GM23338 (cell line): ENCODE results near the gene PIK3R5. TPM values are rescaled to one million over a fixed set of nuclear protein-coding genes. Genes with fewer than 3 reads are reported as not detected.

Source experiments
- ATAC-seq: fragments of 200-7000 bp; cut with Tn5 transposase; 3 replicates; pipeline ENCODE4 v1.9.1; 2020
- DNase-seq: peaks from one replicate; pipeline ENCODE4 v3.0.0-alpha.2; 2015; ENCODE audit warnings: low spot score
- H2AFZ ChIP-seq: fragments of 200-600 bp; sonication (generic); 2 replicates; pipeline ENCODE4 v1.8.0; 2016; ENCODE audit warnings: antibody characterized with exemption, mild to moderate bottlenecking, moderate library complexity
- H3F3A ChIP-seq: fragments of 200-600 bp; sonication (generic); replicated peaks from 2 replicates; pipeline ENCODE4 v1.8.0; 2017; ENCODE audit warnings: antibody characterized with exemption, mixed run types, low read depth
- H3K27ac ChIP-seq: fragments of 200-600 bp; sonication (generic); 2 replicates; pipeline ENCODE4 v1.6.1; 2016; ENCODE audit warnings: low read depth
- H3K27me3 ChIP-seq: fragments of 200-600 bp; sonication (generic); 2 replicates; pipeline ENCODE4 v1.8.0; 2016; ENCODE audit warnings: mild to moderate bottlenecking, mixed run types, moderate library complexity; ENCODE audit not compliant: insufficient read depth
- H3K36me3 ChIP-seq: fragments of 200-600 bp; sonication (generic); 2 replicates; pipeline ENCODE4 v1.8.0; 2016; ENCODE audit warnings: mild to moderate bottlenecking; ENCODE audit not compliant: insufficient read depth
- H3K4me1 ChIP-seq: fragments of 200-600 bp; sonication (generic); 2 replicates; pipeline ENCODE4 v1.8.0; 2016; ENCODE audit warnings: mild to moderate bottlenecking, moderate library complexity; ENCODE audit not compliant: insufficient read depth
- H3K4me2 ChIP-seq: fragments of 200-600 bp; sonication (generic); 2 replicates; pipeline ENCODE4 v1.7.1; 2017; ENCODE audit warnings: mixed run types
- H3K4me3 ChIP-seq: fragments of 200-600 bp; sonication (generic); 2 replicates; pipeline ENCODE4 v1.6.1; 2016; ENCODE audit warnings: mixed run types
- H3K79me2 ChIP-seq: fragments of 200-600 bp; sonication (generic); replicated peaks from 2 replicates; pipeline ENCODE4 v1.8.0; 2017; ENCODE audit warnings: mild to moderate bottlenecking; ENCODE audit not compliant: insufficient read depth
- H3K9me2 ChIP-seq: fragments of 200-600 bp; sonication (generic); 2 replicates; pipeline ENCODE4 v1.8.0; 2017; ENCODE audit not compliant: insufficient read depth
- H4K20me1 ChIP-seq: fragments of 200-600 bp; sonication (generic); replicated peaks from 2 replicates; pipeline ENCODE4 v1.8.0; 2017; ENCODE audit warnings: mild to moderate bottlenecking; ENCODE audit not compliant: insufficient read depth
- H3K27ac Mint-ChIP-seq: 2 replicates; pipeline ENCODE4 v1.8.0; 2020; ENCODE audit warnings: inconsistent platforms, mild to moderate bottlenecking, moderate library complexity, mixed read lengths
- H3K27me3 Mint-ChIP-seq: 3 replicates; pipeline ENCODE4 v1.8.0; 2022; ENCODE audit warnings: low read depth, mild to moderate bottlenecking, moderate library complexity, mixed read lengths, inconsistent platforms; ENCODE audit not compliant: insufficient read depth, poor library complexity
- H3K36me3 Mint-ChIP-seq: 3 replicates; pipeline ENCODE4 v1.8.0; 2021; ENCODE audit warnings: low read depth, mild to moderate bottlenecking, inconsistent platforms, moderate library complexity, mixed read lengths
- H3K4me1 Mint-ChIP-seq: 3 replicates; pipeline ENCODE4 v1.8.0; 2020; ENCODE audit warnings: mild to moderate bottlenecking, inconsistent platforms, mixed read lengths
- H3K4me3 Mint-ChIP-seq: 3 replicates; pipeline ENCODE4 v1.8.0; 2021; ENCODE audit warnings: moderate library complexity, mild to moderate bottlenecking, inconsistent platforms, mixed read lengths
- H3K9me3 Mint-ChIP-seq: 3 replicates; pipeline ENCODE4 v1.8.0; 2020; ENCODE audit warnings: moderate library complexity, mild to moderate bottlenecking, inconsistent platforms, mixed read lengths
- CREB1 ChIP-seq: fragments of 250-450 bp; sonication (Bioruptor Pico); IDR thresholded peaks from 2 replicates; pipeline ENCODE4 v1.5.0; 2020; ENCODE audit warnings: low read depth, mild to moderate bottlenecking, moderate library complexity
- CTCF ChIP-seq, 2 experiments: fragments of 200-600 bp in 1 of 2; sonication (generic) in 1 of 2; conservative IDR thresholded peaks; 2 replicates each; pipeline versions ENCODE4 v1.5.1 to v1.6.1; 2016 to 2017; ENCODE audit warnings: antibody characterized with exemption in 2 of 2, low read depth in 2 of 2, mild to moderate bottlenecking in 2 of 2, moderate library complexity in 1 of 2
- ETS1 ChIP-seq: IDR thresholded peaks from 2 replicates; pipeline ENCODE4 v1.6.1; 2016; ENCODE audit warnings: antibody characterized with exemption
- EZH2 ChIP-seq: fragments of 200-600 bp; sonication (generic); IDR thresholded peaks from one replicate; pipeline ENCODE4 v1.8.0; 2017; ENCODE audit warnings: antibody characterized with exemption, mild to moderate bottlenecking, low read depth; ENCODE audit not compliant: unreplicated experiment
- EZH2phosphoT487 ChIP-seq: fragments of 200-600 bp; sonication (generic); IDR thresholded peaks from one replicate; pipeline ENCODE4 v1.8.1; 2018; ENCODE audit warnings: antibody characterized with exemption; ENCODE audit not compliant: unreplicated experiment
- JUNB ChIP-seq: IDR thresholded peaks from one replicate; pipeline ENCODE4 v1.6.1; 2016; ENCODE audit warnings: antibody characterized with exemption; ENCODE audit not compliant: unreplicated experiment
- NANOG ChIP-seq: IDR thresholded peaks from 2 replicates; pipeline ENCODE4 v1.6.1; 2016; ENCODE audit warnings: antibody characterized with exemption, borderline replicate concordance
- POLR2AphosphoS5 ChIP-seq: IDR thresholded peaks from 2 replicates; pipeline ENCODE4 v1.6.1; 2016; ENCODE audit warnings: antibody characterized with exemption, low read depth
- STAT1 ChIP-seq: IDR thresholded peaks from one replicate; pipeline ENCODE4 v1.6.1; 2016; ENCODE audit warnings: antibody characterized with exemption; ENCODE audit not compliant: unreplicated experiment
- ZNF114 ChIP-seq: fragments of 250-450 bp; sonication (Bioruptor Pico); IDR thresholded peaks from 2 replicates; pipeline ENCODE4 v1.5.0; 2020; ENCODE audit warnings: mild to moderate bottlenecking, moderate library complexity
- ZNF331 ChIP-seq: fragments of 250-450 bp; sonication (Bioruptor Pico); IDR thresholded peaks from 2 replicates; pipeline ENCODE4 v1.5.0; 2020; ENCODE audit warnings: low read depth, mild to moderate bottlenecking, moderate library complexity
- polyA plus RNA-seq: library from polyadenylated mRNA; unstranded; fragments of >200 nt; fragmentation: Nextera tagmentation; extraction: Ambion mirVana; gene quantifications from 2 replicates; pipeline ENCODE4 v1.2.1, GENCODE V29; 2016
- total RNA-seq: library from RNA; depleted of rRNA; stranded (reverse); fragments of >200 nt; shearing (Covaris generic); gene quantifications from 2 replicates; pipeline ENCODE4 v1.2.3, GENCODE V29; 2014
- TF ChIP-seq, protein P1 (sequence below): fragments of 250-450 bp; sonication (Bioruptor Pico); IDR thresholded peaks from 2 replicates; pipeline ENCODE4 v1.5.0; 2020; ENCODE audit warnings: mild to moderate bottlenecking, moderate library complexity
- TF ChIP-seq, protein P2 (sequence below): IDR thresholded peaks from one replicate; pipeline ENCODE4 v1.6.1; 2018; ENCODE audit warnings: antibody characterized with exemption; ENCODE audit not compliant: unreplicated experiment

Gene PIK3R5
- total and polyA plus RNA-seq, 2 experiments from 2014 or later = 1.7 to 9.4 TPM

DNA sequence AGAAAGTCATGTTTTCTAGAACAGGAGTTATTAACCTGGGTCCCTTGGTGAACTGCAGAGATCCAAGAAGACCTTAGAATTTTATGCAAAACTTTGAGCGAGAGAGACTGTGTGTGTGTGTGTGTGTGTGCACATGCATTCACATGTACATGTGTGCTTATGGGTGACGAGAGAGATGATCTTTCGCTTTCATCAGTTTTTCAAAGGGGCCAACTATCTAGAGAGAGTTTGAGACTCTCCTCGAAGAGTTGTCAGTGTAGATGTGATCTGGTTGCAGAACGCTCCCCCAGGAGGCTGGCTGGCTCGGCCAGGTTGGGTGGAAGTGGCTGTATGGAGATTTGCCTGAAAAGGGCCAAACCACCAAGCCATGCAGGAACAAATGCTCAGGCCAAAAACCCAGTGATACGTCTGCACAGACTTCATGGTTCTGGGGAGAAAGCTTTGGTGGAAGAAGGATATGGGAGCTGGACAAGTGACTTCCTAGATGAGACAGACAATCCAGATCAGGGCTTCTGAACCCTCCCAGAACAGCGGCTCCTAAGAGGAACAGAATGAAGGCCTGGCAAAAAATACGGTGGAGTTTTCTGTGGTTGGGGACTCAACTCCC lies 6.1 kb downstream of the PIK3R5 start:
- DNase-seq (no peak), ATAC-seq (no peak)
- TF ChIP-seq STAT1 (no peak), JUNB (no peak), ZNF114 (CRISPR knock-in tag) (no peak), EZH2phosphoT487 (no peak), ETS1 (no peak), NANOG (no peak), POLR2AphosphoS5 (no peak), ZNF331 (CRISPR knock-in tag) (no peak), CREB1 (CRISPR knock-in tag) (no peak), EZH2 (no peak), CTCF (conservative IDR thresholded peaks at IDR 0.05; ENCODE audit: low read depth in 2 of 2) (no peak)
- TF ChIP-seq, protein P1, sequence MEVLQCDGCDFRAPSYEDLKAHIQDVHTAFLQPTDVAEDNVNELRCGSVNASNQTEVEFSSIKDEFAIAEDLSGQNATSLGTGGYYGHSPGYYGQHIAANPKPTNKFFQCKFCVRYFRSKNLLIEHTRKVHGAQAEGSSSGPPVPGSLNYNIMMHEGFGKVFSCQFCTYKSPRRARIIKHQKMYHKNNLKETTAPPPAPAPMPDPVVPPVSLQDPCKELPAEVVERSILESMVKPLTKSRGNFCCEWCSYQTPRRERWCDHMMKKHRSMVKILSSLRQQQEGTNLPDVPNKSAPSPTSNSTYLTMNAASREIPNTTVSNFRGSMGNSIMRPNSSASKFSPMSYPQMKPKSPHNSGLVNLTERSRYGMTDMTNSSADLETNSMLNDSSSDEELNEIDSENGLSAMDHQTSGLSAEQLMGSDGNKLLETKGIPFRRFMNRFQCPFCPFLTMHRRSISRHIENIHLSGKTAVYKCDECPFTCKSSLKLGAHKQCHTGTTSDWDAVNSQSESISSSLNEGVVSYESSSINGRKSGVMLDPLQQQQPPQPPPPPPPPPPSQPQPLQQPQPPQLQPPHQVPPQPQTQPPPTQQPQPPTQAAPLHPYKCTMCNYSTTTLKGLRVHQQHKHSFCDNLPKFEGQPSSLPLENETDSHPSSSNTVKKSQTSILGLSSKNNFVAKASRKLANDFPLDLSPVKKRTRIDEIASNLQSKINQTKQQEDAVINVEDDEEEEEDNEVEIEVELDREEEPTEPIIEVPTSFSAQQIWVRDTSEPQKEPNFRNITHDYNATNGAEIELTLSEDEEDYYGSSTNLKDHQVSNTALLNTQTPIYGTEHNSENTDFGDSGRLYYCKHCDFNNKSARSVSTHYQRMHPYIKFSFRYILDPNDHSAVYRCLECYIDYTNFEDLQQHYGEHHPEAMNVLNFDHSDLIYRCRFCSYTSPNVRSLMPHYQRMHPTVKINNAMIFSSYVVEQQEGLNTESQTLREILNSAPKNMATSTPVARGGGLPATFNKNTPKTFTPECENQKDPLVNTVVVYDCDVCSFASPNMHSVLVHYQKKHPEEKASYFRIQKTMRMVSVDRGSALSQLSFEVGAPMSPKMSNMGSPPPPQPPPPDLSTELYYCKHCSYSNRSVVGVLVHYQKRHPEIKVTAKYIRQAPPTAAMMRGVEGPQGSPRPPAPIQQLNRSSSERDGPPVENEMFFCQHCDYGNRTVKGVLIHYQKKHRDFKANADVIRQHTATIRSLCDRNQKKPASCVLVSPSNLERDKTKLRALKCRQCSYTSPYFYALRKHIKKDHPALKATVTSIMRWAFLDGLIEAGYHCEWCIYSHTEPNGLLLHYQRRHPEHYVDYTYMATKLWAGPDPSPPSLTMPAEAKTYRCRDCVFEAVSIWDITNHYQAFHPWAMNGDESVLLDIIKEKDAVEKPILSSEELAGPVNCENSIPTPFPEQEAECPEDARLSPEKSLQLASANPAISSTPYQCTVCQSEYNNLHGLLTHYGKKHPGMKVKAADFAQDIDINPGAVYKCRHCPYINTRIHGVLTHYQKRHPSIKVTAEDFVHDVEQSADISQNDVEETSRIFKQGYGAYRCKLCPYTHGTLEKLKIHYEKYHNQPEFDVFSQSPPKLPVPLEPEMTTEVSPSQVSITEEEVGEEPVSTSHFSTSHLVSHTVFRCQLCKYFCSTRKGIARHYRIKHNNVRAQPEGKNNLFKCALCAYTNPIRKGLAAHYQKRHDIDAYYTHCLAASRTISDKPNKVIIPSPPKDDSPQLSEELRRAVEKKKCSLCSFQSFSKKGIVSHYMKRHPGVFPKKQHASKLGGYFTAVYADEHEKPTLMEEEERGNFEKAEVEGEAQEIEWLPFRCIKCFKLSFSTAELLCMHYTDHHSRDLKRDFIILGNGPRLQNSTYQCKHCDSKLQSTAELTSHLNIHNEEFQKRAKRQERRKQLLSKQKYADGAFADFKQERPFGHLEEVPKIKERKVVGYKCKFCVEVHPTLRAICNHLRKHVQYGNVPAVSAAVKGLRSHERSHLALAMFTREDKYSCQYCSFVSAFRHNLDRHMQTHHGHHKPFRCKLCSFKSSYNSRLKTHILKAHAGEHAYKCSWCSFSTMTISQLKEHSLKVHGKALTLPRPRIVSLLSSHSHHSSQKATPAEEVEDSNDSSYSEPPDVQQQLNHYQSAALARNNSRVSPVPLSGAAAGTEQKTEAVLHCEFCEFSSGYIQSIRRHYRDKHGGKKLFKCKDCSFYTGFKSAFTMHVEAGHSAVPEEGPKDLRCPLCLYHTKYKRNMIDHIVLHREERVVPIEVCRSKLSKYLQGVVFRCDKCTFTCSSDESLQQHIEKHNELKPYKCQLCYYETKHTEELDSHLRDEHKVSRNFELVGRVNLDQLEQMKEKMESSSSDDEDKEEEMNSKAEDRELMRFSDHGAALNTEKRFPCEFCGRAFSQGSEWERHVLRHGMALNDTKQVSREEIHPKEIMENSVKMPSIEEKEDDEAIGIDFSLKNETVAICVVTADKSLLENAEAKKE (CRISPR knock-in tag) = no peak
- TF ChIP-seq, protein P2, sequence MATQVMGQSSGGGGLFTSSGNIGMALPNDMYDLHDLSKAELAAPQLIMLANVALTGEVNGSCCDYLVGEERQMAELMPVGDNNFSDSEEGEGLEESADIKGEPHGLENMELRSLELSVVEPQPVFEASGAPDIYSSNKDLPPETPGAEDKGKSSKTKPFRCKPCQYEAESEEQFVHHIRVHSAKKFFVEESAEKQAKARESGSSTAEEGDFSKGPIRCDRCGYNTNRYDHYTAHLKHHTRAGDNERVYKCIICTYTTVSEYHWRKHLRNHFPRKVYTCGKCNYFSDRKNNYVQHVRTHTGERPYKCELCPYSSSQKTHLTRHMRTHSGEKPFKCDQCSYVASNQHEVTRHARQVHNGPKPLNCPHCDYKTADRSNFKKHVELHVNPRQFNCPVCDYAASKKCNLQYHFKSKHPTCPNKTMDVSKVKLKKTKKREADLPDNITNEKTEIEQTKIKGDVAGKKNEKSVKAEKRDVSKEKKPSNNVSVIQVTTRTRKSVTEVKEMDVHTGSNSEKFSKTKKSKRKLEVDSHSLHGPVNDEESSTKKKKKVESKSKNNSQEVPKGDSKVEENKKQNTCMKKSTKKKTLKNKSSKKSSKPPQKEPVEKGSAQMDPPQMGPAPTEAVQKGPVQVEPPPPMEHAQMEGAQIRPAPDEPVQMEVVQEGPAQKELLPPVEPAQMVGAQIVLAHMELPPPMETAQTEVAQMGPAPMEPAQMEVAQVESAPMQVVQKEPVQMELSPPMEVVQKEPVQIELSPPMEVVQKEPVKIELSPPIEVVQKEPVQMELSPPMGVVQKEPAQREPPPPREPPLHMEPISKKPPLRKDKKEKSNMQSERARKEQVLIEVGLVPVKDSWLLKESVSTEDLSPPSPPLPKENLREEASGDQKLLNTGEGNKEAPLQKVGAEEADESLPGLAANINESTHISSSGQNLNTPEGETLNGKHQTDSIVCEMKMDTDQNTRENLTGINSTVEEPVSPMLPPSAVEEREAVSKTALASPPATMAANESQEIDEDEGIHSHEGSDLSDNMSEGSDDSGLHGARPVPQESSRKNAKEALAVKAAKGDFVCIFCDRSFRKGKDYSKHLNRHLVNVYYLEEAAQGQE = no peak
- Histone ChIP-seq H3K36me3 (no peaks in the 10 kb centered on the region), H2AFZ (no peak overlapping the region), H3K9me2 (peaks cover 14% of the 10 kb centered on the region; the same call in 1 of the 2 replicates), H3K27me3 (peaks cover 4% of the 10 kb centered on the region), H4K20me1 (no peaks in the 10 kb centered on the region), H3K27ac (no peak overlapping the region), H3F3A (no peaks in the 10 kb centered on the region), H3K4me3 (no peak overlapping the region), H3K79me2 (no peaks in the 10 kb centered on the region), H3K4me1 (0 out of 2 replicates have a peak, but pooled peaks cover under 1% of the 10 kb centered on the region), H3K4me2 (no peak overlapping the region)
- peaks cover 7% of the 10 kb centered on the region for H3K4me1 Mint-ChIP-seq
- no peaks in the 10 kb centered on the region for H3K9me3 Mint-ChIP-seq
- H3K27ac Mint-ChIP-seq = no peak overlapping the region
- peaks cover 3% of the 10 kb centered on the region for H3K27me3 Mint-ChIP-seq
- H3K36me3 Mint-ChIP-seq = no peaks in the 10 kb centered on the region
- H3K4me3 Mint-ChIP-seq = no peak overlapping the region
